WTC11 (cell line): Measurements from ENCODE around the gene RIC1. TPM values are rescaled to one million over a fixed set of nuclear protein-coding genes. Genes with fewer than 3 reads are reported as not detected.

Source experiments
- ATAC-seq: fragments of 200-7000 bp; cut with Tn5 transposase; 2 replicates; pipeline ENCODE4 v1.10.0; 2021; ENCODE audit warnings: mild to moderate bottlenecking, moderate library complexity
- CTCF ChIA-PET: fragments of 300-600 bp; sonication (Branson Sonifier 250); formaldehyde crosslinking; loops from one replicate; lab custom pipeline; 2021; ENCODE audit warnings: antibody characterized with exemption; lab: Charles Lee
- POLR2A ChIA-PET: fragments of 350-600 bp; sonication (Branson Sonifier 250); formaldehyde crosslinking; loops from one replicate; lab custom pipeline; 2021; ENCODE audit warnings: antibody characterized with exemption; lab: Charles Lee
- DNase-seq: peaks from one replicate; pipeline ENCODE4 v3.0.0; 2021; ENCODE audit warnings: low spot score
- H3K27ac Mint-ChIP-seq: 2 replicates; pipeline ENCODE4 v1.8.0; 2021; ENCODE audit warnings: mixed read lengths
- H3K27me3 Mint-ChIP-seq: 2 replicates; pipeline ENCODE4 v1.8.0; 2021; ENCODE audit warnings: low read depth, mild to moderate bottlenecking, moderate library complexity, mixed read lengths
- H3K36me3 Mint-ChIP-seq: 2 replicates; pipeline ENCODE4 v1.8.0; 2021; ENCODE audit warnings: mixed read lengths
- H3K4me1 Mint-ChIP-seq: 2 replicates; pipeline ENCODE4 v1.8.0; 2022; ENCODE audit warnings: mixed read lengths
- H3K4me3 Mint-ChIP-seq: 2 replicates; pipeline ENCODE4 v1.8.0; 2021; ENCODE audit warnings: mild to moderate bottlenecking, moderate library complexity, mixed read lengths
- H3K9me3 Mint-ChIP-seq: 2 replicates; pipeline ENCODE4 v1.8.0; 2021; ENCODE audit warnings: mixed read lengths
- ARID4B ChIP-seq: sonication (generic); formaldehyde crosslinking; IDR thresholded peaks from 2 replicates; pipeline ENCODE4 v1.8.0; 2023; ENCODE audit warnings: missing genetic modification reagents, mild to moderate bottlenecking, borderline replicate concordance
- CREB1 ChIP-seq: sonication (generic); formaldehyde crosslinking; IDR thresholded peaks from 2 replicates; pipeline ENCODE4 v1.8.0; 2023; ENCODE audit warnings: mild to moderate bottlenecking, missing genetic modification reagents
- E2F1 ChIP-seq: sonication (generic); formaldehyde crosslinking; IDR thresholded peaks from 2 replicates; pipeline ENCODE4 v1.8.0; 2022; ENCODE audit warnings: mild to moderate bottlenecking, missing genetic modification reagents
- IRF1 ChIP-seq: sonication (generic); formaldehyde crosslinking; IDR thresholded peaks from 2 replicates; pipeline ENCODE4 v1.8.0; 2023; ENCODE audit warnings: missing genetic modification reagents
- NFATC4 ChIP-seq: fragments of 250-450 bp; sonication (Bioruptor Pico); IDR thresholded peaks from 2 replicates; pipeline ENCODE4 v1.9.0; 2021; ENCODE audit warnings: mild to moderate bottlenecking
- SMAD3 ChIP-seq: sonication (generic); formaldehyde crosslinking; IDR thresholded peaks from 2 replicates; pipeline ENCODE4 v1.8.0; 2022; ENCODE audit warnings: missing genetic modification reagents, mild to moderate bottlenecking, borderline replicate concordance
- TEAD1 ChIP-seq: sonication (generic); formaldehyde crosslinking; IDR thresholded peaks from 2 replicates; pipeline ENCODE4 v1.8.0; 2022; ENCODE audit warnings: mild to moderate bottlenecking, missing genetic modification reagents
- ZMAT4 ChIP-seq: fragments of 250-450 bp; sonication (Bioruptor Pico); IDR thresholded peaks from 2 replicates; pipeline ENCODE4 v1.9.0; 2021; ENCODE audit warnings: mild to moderate bottlenecking
- ZNF281 ChIP-seq: sonication (generic); formaldehyde crosslinking; IDR thresholded peaks from 2 replicates; pipeline ENCODE4 v1.8.0; 2023; ENCODE audit warnings: mild to moderate bottlenecking, missing genetic modification reagents
- total RNA-seq: library from RNA; stranded (reverse); gene quantifications from 3 replicates; pipeline ENCODE4 v1.2.3, GENCODE V29; 2021

Gene RIC1
- total RNA-seq, 1 experiment from 2014 or later, result 18.9 TPM

GRCh38 chr9:5644501-5644900, 15.6 kb downstream of the RIC1 start (continued):
- TF ChIP-seq IRF1 (CRISPR knock-in tag) (no peak), ZMAT4 (CRISPR knock-in tag) (no peak), ZNF281 (CRISPR knock-in tag) (no peak), E2F1 (no peak)

GRCh38 chr9:5646116-5646515, 17.2 kb downstream of the RIC1 start:
- Mint-ChIP-seq H3K27me3 (no peaks in the 10 kb centered on the region), H3K4me3 (no peak overlapping the region), H3K9me3 (peaks cover 4% of the 10 kb centered on the region; the same call in 1 of the 2 replicates), H3K36me3 (no peaks in the 10 kb centered on the region; the same call in 1 of the 2 replicates), H3K27ac (no peak overlapping the region), H3K4me1 (peaks cover 3% of the 10 kb centered on the region; the same call in 1 of the 2 replicates)
- no peak for DNase-seq
- ChIA-PET POLR2A (no interaction called here), CTCF (no interaction called here)
- no peak for TF ChIP-seq SMAD3 (CRISPR knock-in tag)
- TF ChIP-seq ARID4B (CRISPR knock-in tag), result no peak
- no peak for TF ChIP-seq ZNF281 (CRISPR knock-in tag)
- TF ChIP-seq TEAD1 (CRISPR knock-in tag), result no peak
- TF ChIP-seq CREB1 (CRISPR knock-in tag), result no peak
- TF ChIP-seq NFATC4, result no peak
- ATAC-seq, result no peak
